ENCODE results near the gene SLC16A3.
"Not testable (repeated sequence)": the region's sequence is repeated elsewhere in the genome, so short reads cannot be mapped to it uniquely, and the experiment has no call there.

The SLC16A3 gene

DNA sequence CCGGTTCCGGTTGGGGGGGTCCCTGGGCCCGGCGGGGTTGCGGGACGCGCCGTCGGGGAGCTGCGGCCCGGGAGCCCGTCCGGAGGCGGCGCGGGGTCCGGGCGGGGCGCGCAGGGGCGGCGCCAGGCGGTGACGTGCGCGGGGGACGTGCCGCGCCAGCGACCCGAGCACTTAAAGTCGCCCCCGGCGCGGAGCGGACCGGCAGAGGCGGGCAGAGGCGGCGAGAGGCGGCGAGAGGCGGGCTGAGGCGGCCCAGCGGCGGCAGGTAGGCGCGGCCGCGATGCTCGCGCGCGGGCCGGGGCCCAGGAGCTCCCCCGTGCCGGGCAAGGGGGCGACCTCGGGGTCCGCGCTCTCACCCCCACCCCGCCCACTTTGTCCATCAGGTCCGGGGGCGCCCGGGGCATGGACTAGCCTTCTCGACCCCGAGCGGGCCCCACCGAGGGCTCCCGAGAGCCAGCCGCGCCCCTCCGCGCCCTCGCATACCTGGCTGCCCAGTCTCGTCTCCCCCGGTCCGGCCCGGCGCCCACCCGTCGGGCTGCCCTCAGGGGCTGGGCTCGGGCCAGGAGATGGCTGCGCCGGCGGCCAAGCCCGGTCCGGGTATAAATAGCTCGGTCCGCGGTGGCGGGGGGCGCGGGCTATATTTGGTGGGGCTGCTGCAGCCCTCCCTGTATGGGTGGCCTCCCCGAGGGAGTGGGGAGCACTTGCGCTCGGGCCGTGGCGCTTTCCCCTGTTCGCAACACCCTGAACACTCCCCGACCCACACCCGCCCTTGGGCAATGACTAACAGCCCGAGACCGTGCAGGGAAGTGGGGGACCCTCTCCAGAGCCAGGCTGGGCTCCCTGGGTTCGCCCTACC lies at the start of gene SLC16A3:
TSS of gene SLC16A3 (plus strand) at position 201 of the 856 bp plus-strand sequence. CDS start 6,967 bp downstream, outside the sequence.
- peak; percentile 78 for DNase-seq

DNA sequence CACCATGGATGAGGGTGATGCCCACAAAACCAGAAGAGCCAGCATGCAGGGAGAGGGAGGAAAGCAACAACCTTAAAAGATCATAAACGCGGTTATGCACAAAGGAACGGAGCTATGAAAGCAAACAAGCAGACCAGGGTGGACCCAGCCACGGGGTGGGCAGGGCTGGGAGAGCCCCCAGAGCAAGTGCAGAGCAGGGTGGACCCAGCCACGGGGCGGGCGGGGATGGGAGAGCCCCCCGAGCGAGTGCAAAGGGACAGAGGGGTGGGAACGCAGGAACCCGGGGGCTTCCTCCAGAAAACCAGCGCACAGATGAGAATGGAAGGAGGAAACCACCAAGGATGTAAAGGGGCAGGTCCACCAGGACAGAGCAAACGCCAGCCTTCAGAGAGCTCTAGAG lies 49.4 kb upstream of the SLC16A3 start:
- no peak for DNase-seq

DNA sequence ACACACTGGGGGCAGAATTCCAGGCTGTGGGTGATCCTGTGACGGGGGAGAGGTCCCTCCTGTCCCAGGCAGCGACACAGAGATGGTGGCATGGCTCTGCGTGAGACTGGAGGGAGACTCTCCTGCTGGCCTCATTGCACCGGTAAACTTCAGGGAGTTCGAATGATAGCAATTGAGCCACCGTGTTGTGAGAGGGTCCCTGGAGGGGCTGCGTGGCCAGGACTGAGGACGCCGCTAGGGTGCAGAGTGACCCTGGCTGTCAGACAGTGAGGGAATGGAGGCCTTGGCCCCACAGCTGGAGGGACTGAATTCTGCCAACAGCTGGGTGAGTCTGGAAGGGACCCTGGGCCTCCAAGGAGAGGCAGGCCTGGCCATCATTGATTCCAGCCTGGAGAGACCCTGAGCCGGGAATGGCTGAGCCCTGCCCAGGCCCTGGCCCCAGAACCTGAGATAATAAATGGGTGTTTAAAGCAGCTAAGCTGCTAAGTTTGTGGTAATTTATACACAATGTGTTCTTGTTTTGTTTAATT lies 48.8 kb upstream of the SLC16A3 start:
- no peak for DNase-seq

DNA sequence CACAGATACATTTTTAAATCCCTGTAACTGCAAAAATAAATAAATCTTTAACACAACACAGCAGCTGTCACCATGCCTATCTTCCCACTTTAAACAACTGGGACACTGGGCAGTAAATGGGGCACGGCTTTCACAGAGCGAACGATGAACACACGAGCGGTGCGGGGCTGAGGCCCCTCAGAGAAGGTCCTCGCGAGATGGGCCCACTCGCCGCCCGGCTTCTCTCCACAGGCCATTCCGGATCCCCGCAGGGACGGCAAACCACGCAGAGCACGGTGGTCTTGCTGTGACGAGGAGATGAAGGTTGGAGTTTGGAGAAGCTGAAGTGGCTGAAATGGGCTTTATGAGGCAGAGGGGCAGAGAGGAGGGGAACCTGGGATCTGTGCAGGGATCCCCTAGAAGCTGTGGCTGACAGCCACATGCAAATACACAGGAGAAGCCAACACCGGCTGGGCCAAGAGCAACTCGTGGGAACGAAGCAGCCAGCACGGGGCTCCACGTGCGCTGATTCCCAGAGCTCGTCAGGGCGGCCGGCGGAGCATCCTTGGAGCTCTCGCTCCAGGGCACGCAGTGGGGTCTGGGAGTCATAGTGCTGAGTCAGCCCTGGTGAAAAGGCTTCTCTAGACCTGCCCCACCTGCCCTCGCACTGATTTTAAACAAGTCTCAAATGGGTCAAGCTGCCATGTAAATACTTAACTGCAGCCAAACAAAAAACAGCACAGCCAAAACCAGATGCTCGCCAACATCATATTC lies 47.9 kb upstream of the SLC16A3 start:
- no peak for DNase-seq

DNA sequence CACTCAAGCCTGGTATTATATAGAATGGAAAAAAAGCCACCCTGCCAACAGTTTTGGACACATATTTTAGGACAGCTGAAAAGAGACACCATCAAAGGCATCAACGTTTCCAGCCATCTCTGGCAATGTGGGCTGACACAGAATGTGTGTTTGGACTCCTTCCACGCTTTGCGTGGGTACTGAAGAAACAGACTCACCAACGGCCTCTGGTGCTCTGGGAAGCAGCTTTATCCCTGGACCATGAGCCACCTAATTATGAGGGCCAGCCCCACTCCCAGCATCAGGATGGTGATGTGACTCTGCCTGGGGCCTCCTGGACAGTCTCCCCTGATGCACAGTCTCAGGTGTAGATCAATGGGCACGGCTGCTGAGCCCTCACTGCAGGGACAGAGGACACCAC lies 44.1 kb upstream of the SLC16A3 start:
- no peak for DNase-seq

DNA sequence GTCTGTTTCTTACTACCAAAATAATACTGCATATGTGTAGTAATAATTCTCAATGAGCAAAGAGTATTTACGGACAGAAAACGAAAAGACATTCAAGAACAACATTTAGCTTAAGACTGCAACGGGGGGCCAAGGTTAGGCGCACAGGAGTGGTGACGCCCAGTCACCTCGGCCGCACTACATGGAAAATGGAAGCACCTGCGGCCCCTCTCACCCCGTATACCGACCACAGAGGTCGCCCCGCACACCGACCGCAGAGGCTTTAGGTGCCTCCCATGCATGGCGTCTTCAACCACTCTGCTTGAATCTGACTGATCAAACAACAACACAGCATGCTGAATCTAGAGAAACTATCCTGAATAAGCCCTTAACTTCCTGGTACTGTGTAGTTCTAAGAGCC lies 42.6 kb upstream of the SLC16A3 start:
- DNase-seq, result no peak

DNA sequence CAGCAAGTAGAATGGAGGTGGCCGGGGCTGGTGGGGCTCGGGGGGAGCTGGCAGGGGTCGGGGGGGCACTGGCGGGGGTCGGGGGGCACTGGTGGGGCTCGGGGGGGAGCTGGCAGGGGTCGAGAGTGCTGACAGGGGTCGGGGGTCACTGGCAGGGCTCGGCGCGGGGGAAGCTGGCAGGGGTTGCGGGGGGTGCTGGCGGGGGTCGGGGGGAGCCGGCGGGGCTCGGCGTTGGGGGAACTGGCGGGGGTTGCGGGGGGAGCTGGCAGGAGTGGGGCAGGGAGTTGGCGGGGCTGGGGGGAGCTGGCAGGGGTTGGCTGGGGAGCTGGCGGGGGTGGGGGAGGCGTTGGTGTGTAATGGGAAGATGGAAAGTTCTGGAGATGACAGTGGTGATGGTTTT lies 41.3 kb upstream of the SLC16A3 start:
- no peak for DNase-seq

DNA sequence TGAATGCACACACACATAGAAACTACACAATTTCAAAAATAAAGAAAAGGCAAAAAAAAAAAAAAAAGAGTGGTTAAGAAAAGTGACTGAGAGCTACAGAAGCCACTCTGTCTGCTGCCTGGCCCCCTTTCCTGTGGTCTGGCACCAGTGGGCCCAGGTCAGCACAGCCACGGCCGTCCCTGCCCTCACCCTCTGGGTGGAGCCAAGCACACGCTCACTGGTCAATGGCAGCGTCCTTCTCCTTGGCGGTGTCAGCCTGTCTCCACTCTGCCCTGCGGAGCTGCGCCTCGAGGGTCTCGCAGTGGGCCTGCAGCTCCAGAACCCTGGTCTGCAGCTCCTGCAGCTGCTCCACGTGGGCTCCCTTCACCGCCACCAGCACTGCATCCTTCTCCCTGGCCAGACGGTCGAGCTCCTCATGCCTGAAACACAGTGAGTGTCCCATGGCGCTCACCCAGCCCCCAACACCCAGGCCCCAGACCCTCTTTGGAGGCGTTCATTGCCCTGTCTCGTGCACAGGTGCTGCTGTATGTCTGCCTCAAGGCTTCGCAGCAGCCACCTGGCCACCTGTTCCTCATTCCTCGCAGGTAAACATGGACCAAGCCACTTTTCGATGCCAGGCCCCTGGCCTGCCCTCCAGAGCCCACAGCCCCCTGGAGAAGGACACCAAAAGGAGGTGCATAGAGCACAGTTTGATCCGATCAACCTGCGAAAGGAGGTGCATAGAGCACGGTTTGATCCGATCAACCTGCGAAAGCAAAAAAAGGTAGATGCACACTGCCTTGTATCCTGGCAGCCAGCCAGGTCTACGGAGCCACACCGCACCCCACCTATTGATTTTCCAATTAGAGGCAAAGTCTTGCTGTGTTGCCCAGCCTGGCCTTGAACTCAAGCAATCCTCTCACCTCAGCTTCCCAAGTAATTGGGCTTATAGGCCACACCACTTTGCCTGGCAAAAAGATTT lies 40.6 kb upstream of the SLC16A3 start:
- DNase-seq, result no peak

DNA sequence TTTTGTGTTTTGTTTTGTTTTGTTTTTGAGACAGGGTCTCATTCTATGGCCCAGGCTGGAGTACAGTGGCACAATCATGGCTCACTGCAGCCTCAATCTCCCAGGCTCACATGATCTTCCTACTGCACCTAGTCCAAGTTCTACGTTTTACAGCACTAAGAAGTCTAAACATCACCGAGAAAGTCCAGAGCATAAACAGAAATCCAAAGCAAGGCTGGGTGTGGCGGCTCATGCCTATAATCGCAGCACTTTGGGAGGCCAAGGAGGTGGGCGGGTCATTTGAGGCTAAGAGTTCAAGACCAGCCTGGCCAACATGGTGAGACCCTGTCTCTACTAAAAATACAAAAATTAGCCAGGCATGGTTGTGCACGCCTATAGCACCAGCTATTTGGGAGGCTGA lies 35.8 kb upstream of the SLC16A3 start:
- DNase-seq, result not testable (repeated sequence)

DNA sequence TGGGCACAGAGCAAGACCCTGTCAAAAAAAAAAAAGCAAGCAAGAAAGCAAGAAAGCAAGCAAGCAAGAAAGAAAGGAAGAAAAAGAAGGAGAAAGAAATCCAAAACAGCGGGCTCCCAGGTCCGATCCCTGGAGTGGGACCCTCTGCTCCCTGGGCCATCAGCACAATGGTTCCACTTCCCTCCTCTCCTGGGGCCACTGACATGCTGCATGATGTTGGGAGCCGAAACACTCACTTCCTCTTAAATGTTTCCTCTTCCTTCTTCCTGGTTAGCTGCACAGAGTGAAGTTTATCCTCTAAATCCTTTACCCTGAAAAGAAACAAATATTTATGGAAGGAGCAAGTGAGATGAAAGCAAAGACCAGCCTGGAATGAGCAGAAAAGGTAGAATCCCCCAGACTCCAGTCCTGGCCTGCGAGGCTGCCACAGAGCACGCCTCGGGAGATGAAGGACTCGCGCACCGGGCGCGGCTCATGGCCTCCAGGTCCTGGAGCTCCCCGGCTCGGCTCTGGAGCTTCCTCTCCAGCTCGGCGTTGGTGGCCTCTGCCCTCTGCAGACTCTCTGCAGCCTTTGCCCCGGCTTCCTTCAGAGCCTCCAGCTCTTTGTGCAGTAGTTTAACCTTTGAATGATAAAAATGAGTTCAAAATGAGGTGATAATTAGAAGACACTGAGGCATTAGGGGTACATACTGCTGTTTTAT lies 35.2 kb upstream of the SLC16A3 start:
- no peak for DNase-seq

DNA sequence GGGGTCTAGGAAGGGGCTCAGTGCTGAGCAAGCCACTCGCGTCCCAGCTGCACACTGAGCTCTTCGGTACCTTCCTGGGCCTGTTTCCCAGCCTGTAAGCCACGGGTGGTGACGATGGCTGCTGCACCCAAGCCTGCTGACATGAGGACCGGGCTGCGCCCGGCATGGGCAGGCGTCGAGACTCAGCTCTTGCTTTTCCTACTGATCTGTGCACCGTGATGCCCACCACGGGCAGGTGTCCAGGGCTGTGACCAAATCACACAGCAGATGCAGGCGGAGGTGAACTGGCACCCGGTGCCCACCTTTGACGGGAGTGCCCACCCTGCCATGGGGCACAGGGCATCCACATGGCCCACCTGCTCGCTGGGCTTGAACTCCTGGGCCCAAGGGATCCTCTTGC lies 34.1 kb upstream of the SLC16A3 start:
- no peak for DNase-seq

DNA sequence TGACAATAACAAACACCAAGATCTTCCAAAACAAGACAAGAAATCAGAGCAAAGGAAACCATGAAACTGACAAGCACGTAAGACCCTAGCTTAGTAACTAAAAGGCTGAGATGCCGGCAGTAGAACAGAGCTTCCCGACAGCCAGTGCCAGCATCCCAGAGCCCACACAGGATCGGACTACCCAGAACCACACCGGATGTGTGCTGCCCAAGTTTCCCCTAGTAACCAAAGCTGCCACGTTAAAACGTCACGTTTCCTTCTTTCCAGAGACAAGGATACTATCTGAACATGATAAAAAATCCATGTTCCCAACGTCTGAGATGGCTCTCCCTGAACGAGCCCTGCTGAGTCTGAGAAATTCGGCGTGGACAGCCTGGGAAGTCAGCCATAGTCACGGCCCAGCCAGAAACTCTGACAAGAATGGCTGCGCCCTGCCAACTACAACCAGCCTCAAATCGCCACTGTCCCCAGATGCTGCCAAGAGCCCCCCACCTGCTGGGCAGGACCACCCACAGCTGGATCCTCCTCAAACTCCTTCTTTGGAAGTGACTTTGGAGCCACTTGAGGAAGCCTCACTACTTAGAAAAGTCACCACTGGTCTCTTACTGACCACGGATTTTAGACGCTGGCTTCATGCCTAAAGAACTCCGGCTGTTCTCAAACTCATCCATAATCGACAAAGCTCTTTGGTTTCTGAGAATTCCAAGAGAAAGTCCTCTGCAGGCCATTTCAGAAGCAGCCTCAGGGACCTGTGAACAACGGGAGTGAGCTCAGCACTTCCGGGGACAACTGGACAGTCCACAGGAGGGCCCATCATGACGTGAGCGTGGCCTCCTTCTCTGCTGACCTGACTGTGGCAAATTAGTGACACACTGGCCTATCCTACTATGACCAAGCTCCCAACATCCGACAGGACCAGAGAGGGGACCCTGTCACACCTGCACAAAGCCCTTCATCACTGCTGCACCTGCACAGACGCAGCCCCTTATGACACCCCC lies 32.9 kb upstream of the SLC16A3 start:
- DNase-seq, result no peak

DNA sequence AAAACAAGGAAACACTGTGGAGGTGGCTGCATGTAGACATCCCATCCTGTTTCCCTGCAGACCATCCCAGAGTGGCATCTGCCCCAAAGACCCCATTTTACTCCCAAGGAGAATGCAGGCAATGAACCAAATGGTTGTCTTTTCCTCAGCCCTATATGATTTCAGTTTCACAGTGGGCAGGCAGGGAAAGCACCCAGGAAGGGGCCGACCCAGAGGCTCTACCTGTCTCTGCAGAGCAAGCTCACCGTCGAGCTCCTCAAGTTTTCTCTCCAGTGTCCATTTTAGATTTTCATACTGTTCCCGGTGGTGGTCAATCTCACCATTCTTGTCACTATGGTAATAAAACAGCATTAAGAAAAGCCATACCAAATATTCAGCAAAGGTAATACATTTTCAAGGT lies 30.8 kb upstream of the SLC16A3 start:
- no peak for DNase-seq

DNA sequence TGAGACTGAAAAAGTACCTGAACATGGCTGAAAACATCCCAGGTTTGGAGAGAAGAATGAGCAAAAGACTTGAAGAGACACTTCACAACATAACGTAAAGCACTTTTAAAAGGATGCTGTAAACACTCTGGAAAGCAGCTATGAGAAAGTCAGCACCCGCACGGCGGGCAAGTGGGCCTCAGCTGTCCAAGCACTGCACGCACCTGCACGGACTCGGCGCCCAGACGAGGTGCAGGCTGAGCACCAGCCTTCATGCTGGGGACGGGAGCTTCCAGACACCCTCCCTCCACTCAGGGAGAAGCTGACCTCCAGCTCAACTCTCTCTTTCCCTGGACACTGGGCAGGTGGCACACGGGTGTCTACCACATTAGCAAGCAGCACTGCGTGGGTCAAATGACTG lies 29.3 kb upstream of the SLC16A3 start:
- DNase-seq, result no peak

DNA sequence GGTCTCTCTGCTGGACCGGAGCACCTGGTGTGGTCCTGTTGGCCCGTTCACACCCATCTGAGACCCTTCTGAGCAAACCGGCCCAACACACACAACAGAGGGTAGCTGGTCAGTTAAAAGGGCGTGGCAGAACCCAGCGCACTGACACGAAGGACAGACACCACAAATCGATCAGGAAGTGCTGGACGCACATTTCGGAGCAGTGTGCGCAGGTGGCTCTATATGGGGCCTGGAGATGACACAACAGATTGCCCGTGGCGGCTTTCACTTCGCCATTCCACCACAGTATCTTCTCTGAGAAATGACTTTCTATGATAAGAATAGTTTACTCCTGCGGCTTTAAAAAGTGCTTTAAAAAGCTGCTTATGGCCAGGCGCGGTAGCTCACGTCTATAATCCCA lies 28.7 kb upstream of the SLC16A3 start:
- DNase-seq, result no peak

DNA sequence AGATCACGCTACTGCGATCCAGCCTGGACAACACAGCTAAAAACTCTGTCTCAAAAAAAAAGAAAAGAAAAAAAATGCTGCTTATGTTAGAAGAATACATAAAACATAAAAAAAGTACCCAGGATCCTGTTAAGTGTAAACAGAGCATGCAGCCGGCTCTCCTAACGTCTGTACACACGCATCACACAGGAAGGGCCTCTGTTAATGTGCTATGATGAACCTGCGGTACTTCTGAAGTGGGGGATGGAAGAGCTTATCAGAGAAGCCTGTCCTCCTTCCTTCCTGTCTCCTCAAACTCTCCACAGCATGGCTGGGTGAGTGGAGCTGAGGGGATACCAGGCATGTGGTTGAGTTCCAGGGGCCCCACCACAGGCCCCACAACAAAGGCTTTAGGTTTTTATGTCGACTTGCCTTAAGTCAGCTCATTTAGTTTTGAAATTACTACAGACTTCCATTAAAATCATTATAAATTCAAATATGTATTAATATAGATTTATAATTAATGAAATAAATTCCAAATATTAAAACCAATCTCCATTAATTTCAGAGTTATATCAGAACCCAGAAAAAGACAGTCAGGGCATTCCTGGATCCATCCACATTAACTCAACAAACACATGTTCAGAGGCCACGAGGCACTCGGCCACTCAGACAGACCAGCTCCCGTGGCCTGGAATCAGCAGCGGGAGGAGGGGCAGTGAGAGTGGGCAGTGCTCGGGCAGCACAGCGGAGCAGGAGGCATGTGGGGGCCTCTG lies 27.9 kb upstream of the SLC16A3 start:
- peak; percentile 81 for DNase-seq

DNA sequence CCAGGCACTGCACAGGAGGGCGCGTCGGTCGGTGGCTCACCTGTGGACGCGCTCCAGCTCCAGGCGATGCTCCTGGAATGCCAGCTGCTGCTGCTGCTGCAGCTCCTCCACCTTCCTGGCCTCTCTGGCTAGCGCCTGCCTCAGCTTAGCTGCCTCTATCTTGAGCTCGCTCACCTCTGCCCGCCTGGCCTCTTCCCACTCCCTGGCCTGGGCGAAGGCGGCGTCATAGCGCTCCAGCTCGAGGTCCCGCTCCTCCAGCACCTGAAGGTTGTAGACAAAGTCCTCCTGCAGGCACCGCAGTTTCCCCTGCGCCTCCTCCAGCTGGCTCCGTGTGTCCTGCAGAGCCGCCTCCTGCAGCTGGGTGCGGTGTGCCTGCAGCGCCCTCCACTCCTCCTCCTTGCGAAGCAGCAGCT lies 27.3 kb upstream of the SLC16A3 start:
- DNase-seq, result peak; percentile 61

DNA sequence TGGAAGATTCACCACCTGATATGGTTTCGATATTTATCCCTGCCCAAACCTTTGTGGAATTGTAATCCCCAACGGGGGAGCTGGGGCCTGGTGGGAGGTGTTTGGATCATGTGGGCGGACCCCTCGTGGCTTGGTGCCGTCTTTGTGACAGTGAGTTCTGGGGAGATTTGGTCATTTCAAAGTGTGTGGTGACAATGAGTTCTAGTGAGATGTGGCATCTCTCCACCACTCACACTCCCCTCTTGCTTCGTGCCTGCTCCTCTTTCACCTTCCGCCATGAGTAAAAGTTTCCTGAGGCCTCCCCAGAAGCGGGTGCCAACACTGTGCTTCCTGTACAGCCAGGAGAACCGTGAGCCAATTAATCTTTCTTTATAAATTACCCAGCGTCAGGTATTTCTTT lies 25.9 kb upstream of the SLC16A3 start:
- no peak for DNase-seq

DNA sequence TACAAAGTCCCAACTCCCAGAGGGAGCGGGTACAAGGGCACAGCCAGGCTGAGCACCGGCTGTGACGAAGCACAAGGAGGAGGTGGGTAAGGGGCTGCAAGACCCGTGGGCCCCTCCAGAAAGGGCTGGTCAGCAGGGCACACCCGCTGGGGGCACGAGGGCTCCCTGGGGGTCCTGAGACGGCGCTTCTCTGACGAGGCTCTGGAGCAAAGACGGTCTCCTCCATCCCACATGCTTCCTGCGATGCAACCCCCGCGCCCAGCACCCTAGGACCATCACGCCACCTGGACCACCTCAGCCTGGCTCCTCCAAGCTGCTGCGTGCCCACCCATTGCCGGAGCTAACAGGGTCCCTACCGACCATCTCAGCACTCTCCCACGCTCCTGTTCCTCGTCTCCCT lies 24.9 kb upstream of the SLC16A3 start:
- no peak for DNase-seq

Measured in activated CD8-positive, alpha-beta memory T cell treated with anti-CD3 and anti-CD28 coated beads for 24 hours (primary cell).